NK-92 treated with Interleukin-12 subunit alpha and Interleukin-12 subunit beta, amount 100 ng/mL, for 24 hours (cell line): Measurements from ENCODE around the gene ARFGAP1.

Experiments
- DNase-seq: peaks from one replicate; lab custom pipeline; 2025; lab: John Stamatoyannopoulos, UW

Gene ARFGAP1

GRCh38 chr20:63272105-63273058 lies at the start of gene ARFGAP1:
Gene ARFGAP1 (plus strand): TSS chr20:63272813. CDS start chr20:63275581, 2,768 bp downstream.
- DNase-seq, result peak; percentile 80

- no peak for DNase-seq
These were observed 49.3 kb upstream of the ARFGAP1 start for GRCh38 chr20:63223121-63223825.

DNA sequence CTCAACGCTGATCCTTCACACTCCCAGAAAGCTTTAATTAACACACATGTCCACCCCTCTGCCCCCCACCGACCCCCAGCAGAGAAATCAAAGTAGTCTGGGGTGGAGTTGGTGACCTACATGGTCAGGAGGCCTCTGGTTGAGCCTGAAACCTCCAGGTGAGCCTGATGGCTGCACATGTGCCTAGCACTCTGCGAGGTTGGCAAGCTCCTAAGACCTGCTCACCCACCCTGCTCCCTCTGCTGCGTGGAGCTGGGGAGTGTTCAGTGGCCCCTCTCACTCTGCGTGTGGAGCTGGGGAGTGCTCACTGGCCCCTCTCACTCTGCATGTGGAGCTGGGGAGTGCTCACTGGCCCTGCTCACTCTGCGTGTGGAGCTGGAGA lies 48.8 kb upstream of the ARFGAP1 start:
- DNase-seq, result no peak

GRCh38 chr20:63224412-63225081 lies 48.1 kb upstream of the ARFGAP1 start:
- DNase-seq, result no peak

DNA sequence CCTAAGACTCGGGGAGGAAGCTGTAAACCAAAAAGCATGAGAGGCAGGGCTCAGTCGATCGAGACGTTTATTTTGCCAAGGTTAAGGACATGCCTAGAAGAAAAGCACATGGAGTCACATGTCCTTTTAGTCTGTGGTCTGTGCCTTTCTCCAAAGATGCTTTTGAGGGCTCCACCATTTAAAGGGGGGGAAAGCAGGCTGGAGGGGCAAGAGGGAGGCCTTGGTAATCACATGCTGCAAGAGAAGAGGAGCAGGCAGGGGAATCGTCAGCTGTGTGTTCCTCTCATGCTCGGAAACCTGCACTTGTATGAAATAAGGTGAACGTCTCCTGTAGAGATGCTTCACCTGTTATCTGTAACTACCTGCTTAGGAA lies 47.5 kb upstream of the ARFGAP1 start:
- DNase-seq, result no peak

- no peak for DNase-seq
These were observed 46.3 kb upstream of the ARFGAP1 start for GRCh38 chr20:63226042-63226943.

GRCh38 chr20:63227260-63227659 lies 45.4 kb upstream of the ARFGAP1 start:
- DNase-seq, result no peak

DNA sequence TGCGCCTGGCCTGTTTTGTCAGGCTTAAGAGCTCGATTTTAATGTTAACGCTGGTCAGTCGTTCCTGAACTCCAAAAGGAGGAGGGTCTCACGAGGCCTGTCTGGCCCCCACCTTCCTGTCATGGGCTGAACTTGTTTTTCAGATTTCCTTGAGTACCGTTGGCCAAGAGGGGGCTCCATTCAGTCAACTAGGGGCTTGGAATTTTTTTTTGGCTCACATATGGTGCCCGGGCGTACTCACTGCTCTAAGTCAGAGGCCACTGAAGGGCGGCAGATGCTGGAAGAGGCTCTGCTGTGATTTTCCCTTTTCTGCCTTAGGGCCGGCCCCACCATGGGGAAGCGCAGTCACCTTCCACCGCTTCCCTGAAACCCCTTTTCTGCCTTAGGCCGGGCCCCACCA lies 43.8 kb upstream of the ARFGAP1 start:
- DNase-seq, result no peak

DNA sequence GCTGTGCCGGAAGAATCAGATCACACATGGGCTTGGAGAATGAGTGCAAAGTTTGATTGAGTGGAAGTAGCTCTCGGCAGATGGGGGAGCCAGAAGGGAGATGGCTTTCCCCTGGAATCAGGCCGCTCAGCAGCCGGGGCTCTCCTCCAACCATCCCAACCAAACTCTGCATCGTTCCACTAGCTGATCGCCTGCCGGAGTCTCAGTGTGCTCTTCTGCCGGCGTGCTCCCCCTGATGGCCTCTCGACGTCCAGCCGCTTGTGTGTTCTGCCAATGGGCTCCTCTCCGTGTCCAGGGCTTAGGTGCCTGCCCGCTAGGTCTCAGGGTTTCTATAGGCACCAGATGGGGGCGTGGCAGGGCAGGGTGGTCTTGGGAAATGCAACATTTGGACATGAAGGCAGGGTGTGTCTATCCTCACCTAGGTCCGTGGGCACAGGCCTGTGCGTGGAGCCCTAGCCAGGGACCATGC lies 41.8 kb upstream of the ARFGAP1 start:
- DNase-seq, result no peak

- no peak for DNase-seq
These were observed 40.2 kb upstream of the ARFGAP1 start for GRCh38 chr20:63232235-63233060.

GRCh38 chr20:63233061-63233344 lies 39.6 kb upstream of the ARFGAP1 start:
- no peak for DNase-seq

DNA sequence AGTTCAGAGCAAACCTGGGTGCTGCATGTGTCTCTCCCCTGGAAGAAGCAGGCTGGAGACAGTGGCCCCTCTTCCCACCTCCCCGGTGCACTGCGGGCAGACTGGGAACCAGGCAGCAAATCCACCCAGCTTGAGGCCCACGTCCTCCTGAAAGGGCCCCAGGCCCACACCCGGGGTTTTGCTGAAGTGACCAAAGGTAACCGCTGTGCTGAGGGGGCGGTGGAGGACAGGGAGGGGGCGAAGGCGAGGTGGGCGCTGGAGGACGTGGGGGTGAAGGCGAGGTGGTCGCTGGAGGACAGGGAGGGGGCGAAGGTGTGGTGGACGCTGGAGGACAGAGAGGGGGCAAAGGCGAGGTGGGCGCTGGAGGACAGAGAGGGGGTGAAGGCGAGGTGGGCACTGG lies 38.7 kb upstream of the ARFGAP1 start:
- DNase-seq, result no peak

- no peak for DNase-seq
These were observed 37.8 kb upstream of the ARFGAP1 start for GRCh38 chr20:63234693-63235398.

- no peak for DNase-seq
These were observed 37.1 kb upstream of the ARFGAP1 start, which contains the start of gene BIRC7 for GRCh38 chr20:63235399-63235983. Gene BIRC7 (plus strand): TSS chr20:63235905. CDS start chr20:63236097, 192 bp downstream.

GRCh38 chr20:63236116-63236837 lies 36.3 kb upstream of the ARFGAP1 start:
- DNase-seq, result no peak

DNA sequence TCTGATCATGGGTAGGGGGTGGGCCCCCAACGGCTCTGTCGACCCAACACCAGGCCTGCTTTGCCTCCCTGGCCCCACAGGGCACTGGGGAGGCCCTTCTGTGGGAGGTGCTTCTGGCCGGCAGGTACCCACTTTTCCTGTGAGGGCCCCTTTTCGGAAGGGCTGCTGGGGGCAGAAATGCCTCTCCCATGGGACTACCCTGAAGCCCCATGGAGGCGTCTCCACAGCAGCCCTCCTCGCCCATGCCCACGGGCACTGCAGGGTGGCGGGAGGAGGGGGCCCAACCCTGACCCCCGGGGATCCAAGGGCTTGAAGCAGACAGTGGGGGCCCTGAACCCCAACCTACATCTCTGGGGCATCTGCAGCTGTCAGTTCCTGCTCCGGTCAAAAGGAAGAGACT lies 34.6 kb upstream of the ARFGAP1 start:
- DNase-seq, result no peak

DNA sequence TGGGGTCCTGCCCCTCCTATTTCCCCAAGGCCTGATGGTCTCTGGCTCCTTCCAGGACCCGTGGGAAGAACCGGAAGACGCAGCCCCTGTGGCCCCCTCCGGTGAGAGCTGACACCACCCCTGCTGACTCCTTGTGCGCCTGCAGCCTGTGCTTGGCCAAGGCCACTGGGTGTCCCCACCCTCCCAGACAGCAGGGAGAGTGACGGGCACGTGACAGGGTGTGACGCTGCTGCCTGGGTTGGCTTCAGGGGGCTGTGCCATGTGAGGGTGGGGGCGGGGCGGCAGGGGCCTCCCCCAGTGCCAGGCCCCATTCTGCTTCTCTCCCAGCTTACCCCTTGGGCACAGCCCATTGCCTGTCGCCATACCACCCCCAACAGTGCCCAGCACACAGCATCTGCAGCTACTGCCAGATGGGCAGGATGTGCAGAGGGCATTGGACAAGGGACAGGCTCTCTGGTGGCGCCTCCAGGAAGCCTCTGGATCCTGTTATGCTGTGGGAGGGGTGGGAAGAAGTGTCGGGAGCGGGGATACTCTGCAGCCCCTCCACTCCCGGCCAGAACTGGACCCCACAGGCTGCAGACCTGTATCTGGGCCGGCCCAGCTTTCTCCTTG lies 34.0 kb upstream of the ARFGAP1 start:
- DNase-seq, result no peak

DNA sequence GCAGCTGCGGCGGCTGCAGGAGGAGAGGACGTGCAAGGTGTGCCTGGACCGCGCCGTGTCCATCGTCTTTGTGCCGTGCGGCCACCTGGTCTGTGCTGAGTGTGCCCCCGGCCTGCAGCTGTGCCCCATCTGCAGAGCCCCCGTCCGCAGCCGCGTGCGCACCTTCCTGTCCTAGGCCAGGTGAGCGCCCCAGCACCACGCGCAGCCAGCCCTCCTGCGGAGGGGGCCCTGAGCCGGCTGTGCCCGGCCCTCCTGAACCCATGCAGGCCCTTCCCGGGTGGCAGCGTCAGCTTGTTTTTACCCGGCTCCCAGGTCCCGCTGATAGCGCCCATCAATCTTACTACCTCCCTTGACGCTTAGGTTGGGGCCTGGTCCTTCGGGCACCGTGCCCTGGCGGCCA lies 33.2 kb upstream of the ARFGAP1 start:
- no peak for DNase-seq

DNA sequence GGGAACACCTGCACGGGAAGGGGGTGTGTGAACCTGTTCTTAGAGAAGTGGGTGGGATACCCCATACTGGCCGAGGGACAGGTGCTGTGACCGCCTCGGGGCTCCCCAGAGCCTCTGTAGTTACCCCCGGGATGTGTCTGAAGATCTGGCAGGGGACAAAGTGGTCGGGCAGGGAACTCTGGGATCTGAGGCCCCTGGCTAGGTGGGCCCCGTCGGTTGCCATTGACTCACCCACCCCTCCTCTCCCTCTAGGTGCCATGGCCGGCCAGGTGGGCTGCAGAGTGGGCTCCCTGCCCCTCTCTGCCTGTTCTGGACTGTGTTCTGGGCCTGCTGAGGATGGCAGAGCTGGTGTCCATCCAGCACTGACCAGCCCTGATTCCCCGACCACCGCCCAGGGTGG lies 32.6 kb upstream of the ARFGAP1 start:
- DNase-seq, result no peak
